Fibroblast of the aortic adventitia (primary cell): ENCODE data around the gene UEVLD. TPM values are rescaled to one million over a fixed set of nuclear protein-coding genes. Genes with fewer than 3 reads are reported as not detected.

Experiments
- DNase-seq: peaks from one replicate; pipeline ENCODE4 v3.0.0-alpha.2; 2010; ENCODE audit warnings: low read depth
- H3K4me3 ChIP-seq: 2 replicates; pipeline ENCODE4 v1.5.1; 2011; ENCODE audit warnings: low read depth, mild to moderate bottlenecking, control low read depth, low read length, moderate library complexity
- CTCF ChIP-seq: IDR thresholded peaks from 2 replicates; pipeline ENCODE4 v1.5.1; 2011; ENCODE audit warnings: mild to moderate bottlenecking, low read length, control low read depth, inconsistent platforms; ENCODE audit not compliant: insufficient read depth
- total RNA-seq: library from RNA; depleted of rRNA; stranded (reverse); fragments of >200 nt; gene quantifications from 2 replicates; pipeline ENCODE4 v1.2.3, GENCODE V29; 2012; ENCODE audit warnings: low replicate concordance

Gene UEVLD
- total RNA-seq, 1 donor = 35.2 TPM

DNA sequence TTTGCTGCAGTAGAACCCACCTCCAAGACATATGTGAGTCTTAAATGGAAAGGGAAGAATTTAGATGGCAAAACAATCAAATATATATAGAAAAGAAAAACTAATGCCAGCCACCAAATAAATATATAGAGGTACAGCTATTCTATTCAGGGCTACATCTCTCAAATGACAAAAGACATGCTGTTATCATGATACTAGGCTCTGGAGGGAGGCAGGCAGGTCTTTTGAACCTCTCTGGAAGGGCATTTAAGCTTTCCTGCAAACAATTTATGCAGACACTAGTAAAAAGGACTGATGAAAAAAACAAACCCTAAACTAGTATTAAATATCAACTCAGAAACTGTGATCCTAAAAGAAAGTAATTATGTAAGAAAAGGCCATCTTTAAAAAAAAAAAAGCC is 24.4 kb downstream of the UEVLD start:
- TF ChIP-seq CTCF = no peak
- no peak for DNase-seq
- no peak overlapping the region for H3K4me3 ChIP-seq

DNA sequence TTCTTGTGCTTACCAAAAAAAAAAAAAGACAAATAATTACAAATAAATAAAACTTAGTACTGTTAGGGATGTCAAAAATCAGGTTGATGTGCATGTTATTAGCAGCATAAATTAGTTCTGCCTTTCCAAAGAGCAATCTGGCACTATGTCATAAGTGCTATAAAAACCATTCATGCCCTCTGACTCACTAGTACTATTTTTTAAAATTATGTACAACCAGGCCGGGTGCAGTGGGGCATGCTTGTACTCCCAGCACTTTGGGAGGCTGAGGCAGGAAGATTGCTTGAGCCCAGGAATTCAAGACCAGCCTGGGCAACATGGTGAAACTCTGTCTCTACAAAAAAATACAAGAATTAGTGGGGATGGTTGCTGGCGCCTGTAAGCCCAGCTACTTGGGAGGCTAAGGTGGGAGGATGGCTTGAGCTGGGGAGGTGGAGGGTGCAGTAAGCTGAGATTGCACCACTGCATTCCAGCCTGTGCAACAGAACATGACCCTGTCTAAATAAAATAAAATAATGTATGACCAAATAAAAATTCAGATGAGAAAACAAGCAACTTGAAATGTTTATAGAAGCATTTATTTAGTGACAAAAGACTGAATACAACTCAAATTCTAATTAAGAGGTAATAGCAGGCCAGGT is 25.3 kb downstream of the UEVLD start:
- TF ChIP-seq CTCF = no peak
- no peak overlapping the region for H3K4me3 ChIP-seq
- DNase-seq = no peak

DNA sequence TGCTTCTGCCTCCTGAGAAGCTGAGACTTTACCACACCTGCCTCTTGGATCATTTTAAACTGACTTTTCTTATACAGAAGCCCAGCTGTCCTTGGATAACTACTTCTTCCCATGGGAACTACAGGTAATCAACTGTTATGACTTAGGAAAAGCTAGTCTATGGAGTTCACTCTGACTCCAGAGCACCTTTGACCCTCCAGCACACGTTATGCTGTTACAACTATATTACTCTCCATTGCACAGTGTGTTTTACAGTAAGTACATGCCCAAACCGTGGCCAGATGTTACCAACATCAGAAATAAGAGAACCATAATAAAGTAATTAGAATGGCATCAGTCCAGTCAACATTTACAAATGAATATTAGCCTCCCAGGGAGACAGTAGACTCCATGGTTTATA is 40.5 kb downstream of the UEVLD start:
- DNase-seq = no peak
- no peak overlapping the region for H3K4me3 ChIP-seq
- TF ChIP-seq CTCF = no peak

DNA sequence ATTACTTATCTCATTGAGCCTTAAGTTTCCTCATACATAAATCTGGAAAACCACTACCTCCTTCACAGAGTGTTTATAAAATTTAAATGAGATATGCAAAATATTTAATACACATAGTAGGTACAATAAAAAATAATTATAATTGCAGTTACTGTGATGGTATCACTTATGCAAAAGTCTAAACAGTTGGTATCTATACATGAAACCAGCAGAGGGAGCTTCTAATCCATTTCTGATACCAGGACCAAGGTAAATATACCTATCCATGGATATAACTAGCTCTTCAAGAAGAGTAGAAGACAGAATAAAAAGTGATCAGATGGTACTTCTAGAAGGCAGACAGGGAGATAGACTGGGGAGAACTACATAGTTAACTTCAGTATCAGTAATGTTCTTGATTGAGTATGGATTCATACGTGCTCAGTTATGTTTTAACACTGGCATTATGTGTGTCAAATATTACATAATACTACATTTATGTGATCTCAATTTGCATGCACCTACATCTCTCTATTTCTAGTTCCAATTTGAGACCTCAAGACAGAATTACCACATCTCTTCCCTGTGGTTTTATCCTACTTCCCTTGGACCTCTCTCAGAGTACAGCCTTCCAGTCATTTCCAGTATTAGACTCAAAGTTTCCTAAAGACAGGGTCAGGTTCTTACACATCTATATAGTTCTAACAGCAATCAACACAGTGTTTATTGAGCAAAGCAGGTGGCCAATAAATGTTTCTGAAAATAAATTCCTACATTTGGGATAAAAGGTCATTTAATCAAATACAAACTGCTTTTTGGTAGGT is 48.1 kb downstream of the UEVLD start:
- no peak overlapping the region for H3K4me3 ChIP-seq
- DNase-seq = peak; percentile 26
- peak; percentile 29 for TF ChIP-seq CTCF

- DNase-seq = no peak
- TF ChIP-seq CTCF = no peak
Observed at GRCh38 chr11:18536209-18536608, 52.3 kb downstream of the UEVLD start.

DNA sequence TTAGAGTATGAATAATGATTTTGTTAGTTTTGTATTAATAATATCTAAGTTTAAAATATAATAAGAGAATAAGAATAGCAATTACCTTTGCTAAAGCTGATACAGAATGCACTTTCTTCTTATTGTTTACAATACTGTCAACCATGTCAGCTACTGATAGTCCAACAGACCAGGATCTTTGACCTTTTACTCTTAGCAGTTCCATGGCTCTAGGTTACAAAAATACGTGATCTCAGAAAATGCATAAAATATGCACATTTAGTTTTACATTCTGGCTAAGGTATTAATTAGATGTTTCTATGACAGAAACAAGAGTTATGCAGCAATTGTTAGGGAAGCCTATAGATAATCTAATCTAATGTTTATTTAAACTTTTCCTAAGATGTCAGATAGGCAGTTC is 54.3 kb downstream of the UEVLD start:
- no peak for DNase-seq
- H3K4me3 ChIP-seq = no peak overlapping the region
- TF ChIP-seq CTCF = no peak

More at GRCh38 chr11:18536209-18536608, 52.3 kb downstream of the UEVLD start:
- H3K4me3 ChIP-seq = no peak overlapping the region
